OCI-LY1 (cell line): Measurements from ENCODE around the gene CACNB2.

Experiments
- H2AFZ ChIP-seq: fragments of 200-600 bp; sonication (generic), shearing (Covaris generic); 2 replicates; pipeline ENCODE4 v1.6.0; 2014; ENCODE audit warnings: antibody characterized with exemption, mild to moderate bottlenecking, low read length
- H3F3A ChIP-seq: fragments of 200-600 bp; sonication (generic), shearing (Covaris generic); 2 replicates; pipeline ENCODE4 v1.6.0; 2014; ENCODE audit warnings: mild to moderate bottlenecking, antibody characterized with exemption, low read length, moderate library complexity; ENCODE audit not compliant: insufficient read depth
- H3K27ac ChIP-seq: fragments of 200-600 bp; sonication (generic); 2 replicates; pipeline ENCODE4 v1.5.1; 2014; ENCODE audit warnings: low read length, mixed run types, mild to moderate bottlenecking, low read depth; ENCODE audit not compliant: poor library complexity, severe bottlenecking
- H3K27me3 ChIP-seq: fragments of 200-600 bp; sonication (generic); 2 replicates; pipeline ENCODE4 v1.6.0; 2014; ENCODE audit warnings: antibody characterized with exemption, mild to moderate bottlenecking, low read length, moderate library complexity; ENCODE audit not compliant: insufficient read depth
- H3K36me3 ChIP-seq: fragments of 200-600 bp; sonication (generic); 2 replicates; pipeline ENCODE4 v1.6.1; 2014; ENCODE audit warnings: mild to moderate bottlenecking, antibody characterized with exemption, low read length, moderate library complexity, mixed read lengths; ENCODE audit not compliant: insufficient read depth
- H3K4me1 ChIP-seq: fragments of 200-600 bp; sonication (generic); 2 replicates; pipeline ENCODE4 v1.5.1; 2014; ENCODE audit warnings: mild to moderate bottlenecking, low read length, moderate library complexity; ENCODE audit not compliant: insufficient read depth, severe bottlenecking
- H3K4me2 ChIP-seq: fragments of 200-600 bp; sonication (generic), shearing (Covaris generic); 2 replicates; pipeline ENCODE4 v1.6.1; 2014; ENCODE audit warnings: low read length
- H3K4me3 ChIP-seq: fragments of 200-600 bp; sonication (generic); 2 replicates; pipeline ENCODE4 v1.5.1; 2014; ENCODE audit warnings: low read length, low read depth, mild to moderate bottlenecking, mixed read lengths; ENCODE audit not compliant: poor library complexity, severe bottlenecking
- H3K79me2 ChIP-seq: fragments of 200-600 bp; shearing (Covaris generic); 2 replicates; pipeline ENCODE4 v1.6.1; 2016; ENCODE audit warnings: mixed run types, low read length, mixed read lengths; ENCODE audit not compliant: insufficient read depth
- H3K9ac ChIP-seq: fragments of 200-600 bp; sonication (generic), shearing (Covaris generic); 2 replicates; pipeline ENCODE4 v1.6.1; 2014; ENCODE audit warnings: mild to moderate bottlenecking, low read length, mixed read lengths
- H3K9me2 ChIP-seq: fragments of 200-600 bp; sonication (generic), shearing (Covaris generic); 2 replicates; pipeline ENCODE4 v1.6.1; 2014; ENCODE audit warnings: low read depth, mild to moderate bottlenecking, low read length, mixed read lengths
- H3K9me3 ChIP-seq: fragments of 200-600 bp; shearing (Covaris generic); 2 replicates; pipeline ENCODE4 v1.6.1; 2014; ENCODE audit warnings: low read length, mixed read lengths
- H4K20me1 ChIP-seq: fragments of 200-600 bp; sonication (generic), shearing (Covaris generic); 2 replicates; pipeline ENCODE4 v1.6.0; 2016; ENCODE audit warnings: mild to moderate bottlenecking, low read length; ENCODE audit not compliant: insufficient read depth
- EZH2 ChIP-seq: fragments of 200-600 bp; sonication (generic), shearing (Covaris generic); IDR thresholded peaks from 2 replicates; pipeline ENCODE4 v1.8.0; 2017; ENCODE audit warnings: borderline replicate concordance, mixed run types, mild to moderate bottlenecking, antibody characterized with exemption, low read length, moderate library complexity, mixed read lengths
- TF ChIP-seq, protein P1 (sequence below): fragments of 200-600 bp; sonication (generic), shearing (Covaris generic); IDR thresholded peaks from 2 replicates; pipeline ENCODE4 v1.5.1; 2017; ENCODE audit warnings: mild to moderate bottlenecking, antibody characterized with exemption, low read length, moderate library complexity, mixed read lengths

The CACNB2 gene

DNA sequence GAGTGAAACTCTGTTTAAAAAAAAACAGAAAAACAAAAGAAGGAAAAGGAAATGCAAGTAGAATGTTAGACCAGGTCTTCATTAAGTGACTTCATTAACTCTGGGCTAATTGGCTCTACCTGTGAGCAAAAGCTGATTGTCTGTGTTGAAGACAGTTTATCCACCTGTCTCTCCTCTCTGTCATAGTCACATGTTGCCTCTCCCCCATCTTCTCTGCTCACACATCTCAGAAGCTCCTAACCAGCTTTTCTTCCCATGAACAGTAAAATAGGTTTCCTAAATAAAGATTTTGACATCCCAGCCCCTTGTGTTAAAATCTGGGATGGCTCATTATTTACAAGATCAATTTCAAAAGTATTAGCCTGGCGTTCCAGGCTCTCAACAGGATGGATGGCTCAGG lies 222.7 kb downstream of the CACNB2 start:
- peaks cover 74% of the 10 kb centered on the region for H3K4me1 ChIP-seq

DNA sequence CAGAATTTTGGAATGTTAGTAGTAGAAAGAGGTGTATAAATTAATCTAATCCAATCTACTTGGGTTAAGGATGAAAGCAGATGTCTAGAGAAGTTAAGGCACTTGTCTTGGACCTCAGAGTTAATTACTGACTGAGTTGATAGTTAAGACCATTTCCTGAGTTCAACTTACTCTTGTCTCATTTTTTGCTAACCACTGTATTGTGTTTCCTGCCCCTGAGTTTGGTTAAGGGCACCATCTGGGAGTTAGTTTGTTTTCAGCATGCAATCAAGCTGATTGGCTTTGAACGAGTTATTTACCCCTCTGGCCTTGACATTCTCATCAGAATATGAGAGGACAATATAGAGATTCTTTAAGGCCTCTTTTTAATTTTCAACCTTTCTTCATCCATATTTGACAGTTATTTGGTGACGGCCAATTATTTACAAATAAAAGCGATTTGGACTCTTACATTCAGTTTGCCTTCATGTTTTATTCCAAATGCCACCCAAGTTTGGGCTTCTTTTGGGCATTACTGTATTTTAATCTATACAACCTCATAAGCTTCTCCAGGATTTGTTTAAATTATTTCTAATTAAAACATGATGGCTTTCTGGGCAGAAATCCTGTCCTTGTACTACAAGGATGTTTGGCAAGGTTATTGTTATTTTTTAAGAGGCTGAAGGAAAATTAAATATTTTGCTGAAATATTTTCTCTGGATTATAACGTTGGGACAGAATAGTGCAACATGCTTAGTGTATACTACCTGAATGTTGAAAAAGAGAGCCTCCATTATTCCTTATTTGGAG lies 225.0 kb downstream of the CACNB2 start:
- no peaks in the 10 kb centered on the region for H3K27me3 ChIP-seq
- peak overlapping the region; percentile 53 for H3K27ac ChIP-seq
- H3F3A ChIP-seq: no peaks in the 10 kb centered on the region; the same call in none of the 2 replicates
- no peaks in the 10 kb centered on the region for H4K20me1 ChIP-seq
- no peak overlapping the region for H3K4me3 ChIP-seq
- no peaks in the 10 kb centered on the region for H3K79me2 ChIP-seq
- no peak overlapping the region for H3K4me2 ChIP-seq
- H3K4me1 ChIP-seq: peaks cover 66% of the 10 kb centered on the region
- TF ChIP-seq EZH2: no peak
- TF ChIP-seq, protein P1, sequence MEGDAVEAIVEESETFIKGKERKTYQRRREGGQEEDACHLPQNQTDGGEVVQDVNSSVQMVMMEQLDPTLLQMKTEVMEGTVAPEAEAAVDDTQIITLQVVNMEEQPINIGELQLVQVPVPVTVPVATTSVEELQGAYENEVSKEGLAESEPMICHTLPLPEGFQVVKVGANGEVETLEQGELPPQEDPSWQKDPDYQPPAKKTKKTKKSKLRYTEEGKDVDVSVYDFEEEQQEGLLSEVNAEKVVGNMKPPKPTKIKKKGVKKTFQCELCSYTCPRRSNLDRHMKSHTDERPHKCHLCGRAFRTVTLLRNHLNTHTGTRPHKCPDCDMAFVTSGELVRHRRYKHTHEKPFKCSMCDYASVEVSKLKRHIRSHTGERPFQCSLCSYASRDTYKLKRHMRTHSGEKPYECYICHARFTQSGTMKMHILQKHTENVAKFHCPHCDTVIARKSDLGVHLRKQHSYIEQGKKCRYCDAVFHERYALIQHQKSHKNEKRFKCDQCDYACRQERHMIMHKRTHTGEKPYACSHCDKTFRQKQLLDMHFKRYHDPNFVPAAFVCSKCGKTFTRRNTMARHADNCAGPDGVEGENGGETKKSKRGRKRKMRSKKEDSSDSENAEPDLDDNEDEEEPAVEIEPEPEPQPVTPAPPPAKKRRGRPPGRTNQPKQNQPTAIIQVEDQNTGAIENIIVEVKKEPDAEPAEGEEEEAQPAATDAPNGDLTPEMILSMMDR: no peak
- no peaks in the 10 kb centered on the region for H3K9me2 ChIP-seq
- no peaks in the 10 kb centered on the region for H3K9me3 ChIP-seq
- no peak overlapping the region for H3K9ac ChIP-seq
- no peak overlapping the region for H2AFZ ChIP-seq
- no peaks in the 10 kb centered on the region for H3K36me3 ChIP-seq

More for the DNA sequence above, 222.7 kb downstream of the CACNB2 start:
- peak overlapping the region; percentile 62 for H3K27ac ChIP-seq
- no peaks in the 10 kb centered on the region for H3K9me3 ChIP-seq
- H3K9me2 ChIP-seq: no peaks in the 10 kb centered on the region
- H3K9ac ChIP-seq: no peak overlapping the region
- H3K4me3 ChIP-seq: no peak overlapping the region
- H3K36me3 ChIP-seq: no peaks in the 10 kb centered on the region
- peak overlapping the region; percentile 22; the same call in 1 of the 2 replicates for H3K4me2 ChIP-seq
- peak overlapping the region; percentile 4; the same call in 1 of the 2 replicates for H2AFZ ChIP-seq
- H3K79me2 ChIP-seq: no peaks in the 10 kb centered on the region
- no peaks in the 10 kb centered on the region for H3K27me3 ChIP-seq
- TF ChIP-seq, protein P1: no peak
- TF ChIP-seq EZH2: no peak
- H4K20me1 ChIP-seq: no peaks in the 10 kb centered on the region
- H3F3A ChIP-seq: no peaks in the 10 kb centered on the region; the same call in none of the 2 replicates

DNA sequence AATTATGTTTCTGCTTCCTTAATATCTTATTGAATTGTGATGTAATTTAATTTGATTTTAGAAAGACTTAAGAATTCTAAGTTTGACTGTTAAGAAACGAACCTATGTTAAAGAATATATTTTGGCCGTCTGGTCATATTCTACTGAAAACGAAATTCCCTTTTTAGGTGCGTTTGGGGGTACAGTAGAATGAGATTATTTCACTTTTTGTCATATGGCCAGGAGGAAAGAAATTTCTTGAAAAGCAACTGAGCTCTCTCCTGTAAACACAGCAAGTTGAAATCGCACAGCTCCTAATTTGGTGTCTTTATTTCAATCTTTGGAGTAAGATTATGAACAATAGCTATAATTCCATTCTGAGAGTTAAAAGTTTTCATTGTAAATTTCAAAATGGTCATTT lies 227.6 kb downstream of the CACNB2 start:
- Histone ChIP-seq H3K79me2 (no peaks in the 10 kb centered on the region), H3K9me3 (no peaks in the 10 kb centered on the region), H3K4me3 (no peak overlapping the region), H3K4me2 (no peak overlapping the region), H3K27ac (no peak overlapping the region), H3K36me3 (no peaks in the 10 kb centered on the region), H2AFZ (no peak overlapping the region), H3K27me3 (no peaks in the 10 kb centered on the region), H3K9ac (no peak overlapping the region), H3F3A (no peaks in the 10 kb centered on the region; the same call in none of the 2 replicates), H4K20me1 (no peaks in the 10 kb centered on the region), H3K9me2 (no peaks in the 10 kb centered on the region), H3K4me1 (peaks cover 41% of the 10 kb centered on the region)
- no peak for TF ChIP-seq EZH2
- TF ChIP-seq, protein P1: no peak
